NCI-H1092 (cell line): Measurements from ENCODE around the gene RASGRP2.

Experiments used
- DNase-seq: peaks from one replicate; lab custom pipeline; 2025; lab: John Stamatoyannopoulos, UW

RASGRP2 gene

GRCh38 chr11:64739871-64740270 is 4.1 kb downstream of the RASGRP2 start:
- no peak for DNase-seq

- DNase-seq = no peak
These were observed 7.3 kb downstream of the RASGRP2 start for GRCh38 chr11:64736654-64737053.

- DNase-seq = no peak
These were observed 8.2 kb downstream of the RASGRP2 start for GRCh38 chr11:64735725-64736259.

DNA sequence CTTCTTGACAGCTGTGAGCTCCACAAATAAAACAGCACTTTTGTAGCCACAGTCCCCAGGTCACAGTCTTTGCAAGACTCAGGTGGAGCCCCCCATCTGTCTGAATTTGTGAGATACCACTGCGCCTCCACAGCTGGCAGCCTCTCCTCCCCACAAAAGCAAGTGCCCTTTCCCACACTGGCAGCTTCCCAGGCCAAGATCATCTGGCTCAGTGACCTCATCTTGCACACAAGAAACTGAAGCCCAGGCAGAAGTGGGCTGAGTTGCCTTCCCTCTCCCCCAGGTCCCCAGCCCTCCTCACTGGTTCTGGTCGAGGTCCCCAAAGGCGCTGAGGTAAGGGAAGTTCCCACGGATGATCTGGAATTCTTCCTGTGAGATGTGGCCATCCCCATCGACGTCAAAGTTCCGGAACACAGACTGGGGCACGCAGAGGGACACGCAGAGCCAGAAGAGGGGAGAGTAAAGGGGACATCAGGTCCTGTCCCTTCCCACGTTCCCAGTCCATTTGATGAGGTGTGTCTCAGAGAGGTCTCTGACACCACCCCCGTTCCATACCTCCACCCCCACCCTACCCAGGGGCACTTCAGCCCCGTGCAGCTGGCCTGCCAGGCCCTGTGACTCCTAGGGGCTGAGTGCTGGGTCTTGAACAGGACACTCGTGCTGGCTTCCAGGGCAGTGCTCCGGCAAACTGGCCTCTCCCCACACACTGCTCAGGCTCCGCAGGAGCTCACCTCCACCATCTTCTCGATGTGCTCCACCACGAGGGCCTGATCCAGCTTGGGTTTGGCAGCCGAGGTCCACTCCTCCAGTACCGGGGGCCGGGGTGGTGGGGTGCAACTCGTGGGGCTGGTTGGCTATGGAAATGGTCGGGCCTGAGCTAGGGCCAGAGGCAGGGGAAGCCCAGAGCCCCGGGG is 8.9 kb downstream of the RASGRP2 start:
- no peak for DNase-seq

DNA sequence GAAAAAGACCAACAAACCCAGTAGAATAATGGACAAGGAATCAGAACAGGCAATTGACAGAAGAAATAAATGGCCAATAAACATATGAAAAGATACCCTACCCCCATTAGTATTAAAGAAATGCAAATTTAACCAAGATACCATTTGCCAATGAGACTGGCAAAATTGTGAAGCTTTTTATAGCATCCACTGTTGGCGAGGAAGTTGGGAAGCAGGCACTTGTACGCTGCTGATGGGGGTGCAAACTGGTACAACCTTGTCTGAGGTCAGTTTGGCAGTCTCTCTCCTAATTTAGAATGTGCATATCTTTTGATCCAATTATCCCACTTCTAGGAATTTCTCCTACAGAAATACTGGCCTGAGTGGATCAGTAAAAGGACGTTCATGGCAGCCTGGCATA is 12.3 kb downstream of the RASGRP2 start:
- no peak for DNase-seq

DNA sequence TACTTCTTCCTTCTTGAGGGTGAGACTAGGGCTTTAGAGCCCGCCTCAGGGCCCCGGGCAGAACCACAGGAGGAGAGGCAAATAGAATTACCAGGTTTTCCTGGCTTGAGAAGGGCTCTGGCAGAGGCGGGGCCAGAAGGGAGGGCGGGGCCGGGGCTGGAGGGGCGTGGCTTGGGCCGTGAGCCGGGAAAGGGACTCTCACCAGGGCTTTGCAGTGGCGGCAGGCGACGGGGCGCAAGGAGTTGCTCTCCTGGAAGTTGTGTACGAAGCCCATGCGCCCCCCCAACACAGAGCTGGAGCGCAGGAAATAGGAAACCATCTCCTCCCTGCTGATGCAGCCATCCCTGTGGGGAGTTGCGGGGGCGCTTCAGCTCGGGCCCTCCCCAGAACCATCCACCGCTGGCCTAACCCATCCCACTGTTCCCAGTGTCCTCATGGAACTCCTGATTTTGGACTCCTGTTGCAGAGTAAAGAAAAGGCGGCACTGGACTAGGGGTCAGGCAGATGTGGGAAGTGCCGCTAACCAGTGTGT is 14.0 kb downstream of the RASGRP2 start:
- DNase-seq = no peak

GRCh38 chr11:64728757-64729365 is 15.1 kb downstream of the RASGRP2 start:
- DNase-seq = no peak

GRCh38 chr11:64726867-64727530 is 16.9 kb downstream of the RASGRP2 start:
- no peak for DNase-seq

DNA sequence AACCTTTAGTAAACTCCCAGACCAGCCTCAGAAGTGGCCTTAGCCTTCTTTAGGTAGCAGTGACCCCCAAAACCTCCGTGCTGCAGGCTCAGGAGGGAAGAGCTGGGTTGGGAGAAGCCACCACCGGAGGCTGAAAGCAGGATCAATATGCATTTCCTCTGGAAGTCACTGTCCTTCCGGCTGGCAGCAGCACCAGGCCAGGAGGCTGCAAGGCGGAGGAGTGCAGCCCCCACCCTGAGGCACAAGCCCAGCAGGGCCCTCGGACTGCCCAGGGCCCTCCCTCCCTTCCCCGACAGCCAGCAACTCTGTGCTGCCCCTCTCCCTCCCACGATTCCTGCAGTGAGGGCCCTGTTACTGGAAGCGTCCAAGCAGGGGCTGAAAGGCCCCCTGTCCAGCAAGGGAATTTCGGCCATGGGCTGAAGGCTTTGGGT is 17.7 kb downstream of the RASGRP2 start:
- no peak for DNase-seq

- no peak for DNase-seq
These were observed 18.9 kb downstream of the RASGRP2 start for GRCh38 chr11:64724863-64725532.

DNA sequence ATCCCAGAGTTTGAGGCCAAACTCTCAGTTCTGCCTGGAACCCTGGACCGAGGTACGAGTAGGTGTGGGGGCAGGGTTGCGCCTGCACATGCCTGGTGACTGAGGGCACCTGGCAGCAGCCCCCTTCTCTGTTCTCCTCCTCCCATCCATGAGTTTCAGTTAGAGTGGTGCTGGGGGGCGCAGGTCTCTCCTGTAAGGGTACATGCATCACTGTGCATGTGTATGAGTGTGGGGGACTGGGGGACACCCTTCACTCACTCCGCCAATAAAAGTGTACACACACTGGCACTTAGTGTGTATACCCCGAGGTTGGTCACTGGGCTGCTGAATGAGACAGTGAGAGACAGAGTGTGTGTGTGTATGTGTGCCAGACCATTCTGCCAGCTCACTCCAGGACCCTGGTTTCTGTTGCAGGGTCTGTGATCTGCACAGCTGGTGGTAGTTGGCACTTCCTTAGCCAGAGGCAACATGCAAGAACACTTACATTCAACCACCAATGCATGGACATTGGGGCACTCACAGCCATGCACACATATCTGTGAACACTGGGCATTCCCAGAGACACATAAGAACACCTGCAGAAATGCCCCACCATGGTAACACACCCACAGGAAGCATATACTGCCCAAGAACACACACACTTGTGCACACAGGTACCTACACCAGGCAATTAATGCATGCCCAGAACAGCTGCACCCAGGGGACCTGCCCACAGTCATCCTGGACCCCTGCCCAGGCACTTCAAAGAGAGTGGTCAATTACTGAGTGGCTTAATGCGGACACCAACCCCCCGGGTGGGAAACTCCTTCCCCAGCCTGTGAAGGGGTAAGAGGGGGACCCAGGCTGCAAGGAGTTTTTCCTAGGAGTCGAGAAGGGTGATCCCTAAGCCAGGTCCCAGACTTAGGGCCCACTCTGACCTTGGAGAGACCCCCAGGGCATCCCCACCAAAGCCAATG is 19.8 kb downstream of the RASGRP2 start:
- DNase-seq = no peak

- peak; percentile 86 for DNase-seq
These were observed 20.6 kb downstream of the RASGRP2 start, which contains the start of gene NRXN2 for GRCh38 chr11:64723117-64723906. NRXN2 (minus strand) TSS chr11:64723197; CDS start chr11:64713699, 9,498 bp downstream.

DNA sequence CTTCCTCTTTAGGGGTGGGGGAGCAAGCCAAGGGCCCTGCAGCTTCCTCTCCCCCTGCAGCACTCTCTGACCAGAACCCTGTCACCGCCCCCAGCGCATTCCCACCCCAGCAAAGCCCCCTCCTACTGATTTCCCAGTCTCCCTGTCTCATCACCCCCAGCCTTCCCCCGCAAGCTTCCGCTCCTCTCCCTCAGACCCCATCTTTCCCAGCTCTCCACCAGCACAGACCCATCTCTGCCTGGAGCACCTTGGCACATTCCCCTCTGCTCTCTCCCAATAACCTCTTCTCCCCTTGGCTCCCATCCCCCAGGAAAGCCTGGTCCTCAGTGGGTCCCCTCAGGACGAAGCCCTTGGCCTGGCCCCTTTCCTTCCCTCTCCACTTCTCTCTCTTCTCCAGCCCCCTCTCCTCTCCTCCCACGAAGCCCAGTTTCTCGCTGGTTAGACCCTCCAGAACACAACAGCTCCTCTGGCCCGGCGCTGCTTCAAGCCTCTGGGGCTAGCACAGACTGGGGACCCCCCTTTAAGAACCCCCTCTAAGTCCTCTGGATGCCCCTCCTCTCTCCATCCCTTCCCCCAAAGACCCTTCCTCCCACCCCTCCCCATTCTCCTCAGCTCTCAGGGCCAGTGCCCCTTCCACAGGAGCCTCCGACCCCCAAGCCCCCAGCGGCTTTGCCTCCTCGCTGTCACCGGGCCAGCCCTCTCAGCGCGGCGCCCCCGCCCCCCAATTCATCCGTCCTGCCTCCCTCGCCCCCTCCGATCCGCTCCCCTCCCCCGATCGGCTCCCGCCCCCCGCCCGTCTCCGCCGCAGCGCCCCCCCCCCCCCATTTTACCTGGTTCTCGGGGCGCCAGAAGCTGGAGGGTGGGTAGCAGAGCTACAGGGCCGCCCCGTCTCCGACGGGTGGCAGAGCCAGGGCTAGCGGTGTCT is 21.5 kb downstream of the RASGRP2 start:
- no peak for DNase-seq

DNA sequence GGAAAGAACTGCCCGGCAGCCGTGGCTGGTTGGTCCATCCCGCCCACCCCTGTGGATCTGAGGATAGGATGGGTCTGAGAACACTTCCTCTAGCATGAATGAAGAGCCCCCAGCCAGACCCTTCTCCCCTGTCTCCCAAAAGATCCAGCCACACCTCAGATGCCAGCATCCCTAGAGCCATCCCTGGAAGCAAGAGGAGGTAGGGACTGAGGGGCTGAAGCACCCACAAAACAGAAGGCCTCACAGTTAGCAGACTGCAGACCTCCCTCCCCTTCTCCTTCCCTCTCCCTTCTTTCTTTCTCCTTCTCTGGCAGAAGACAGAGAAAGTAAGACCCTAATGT is 22.6 kb downstream of the RASGRP2 start:
- no peak for DNase-seq

GRCh38 chr11:64720640-64721358 is 23.1 kb downstream of the RASGRP2 start:
- no peak for DNase-seq

- DNase-seq = no peak
These were observed 23.8 kb downstream of the RASGRP2 start for GRCh38 chr11:64720167-64720566.

DNA sequence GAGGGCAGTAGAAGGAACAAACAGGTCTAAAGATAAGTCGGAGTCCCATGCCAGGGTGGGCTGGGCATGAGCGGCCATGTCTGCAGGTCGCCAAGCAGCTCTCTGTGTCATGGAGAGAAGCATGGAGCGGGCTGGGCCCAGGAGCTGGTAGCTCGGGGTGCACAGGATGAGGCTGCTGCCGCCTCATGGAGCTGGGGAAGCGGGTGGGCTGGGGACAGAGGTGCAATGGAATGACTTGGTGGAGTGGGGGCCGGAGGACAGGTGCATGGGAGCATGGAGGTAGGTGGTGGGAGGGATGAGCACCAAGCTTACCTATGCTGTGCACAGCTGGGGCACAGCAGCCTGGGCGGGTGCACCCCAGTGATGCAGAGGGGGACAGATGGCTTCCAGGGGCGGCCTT is 24.5 kb downstream of the RASGRP2 start:
- no peak for DNase-seq

- no peak for DNase-seq
These were observed 25.2 kb downstream of the RASGRP2 start for GRCh38 chr11:64718780-64719124.
